GM18502 (cell line): ENCODE results near the gene RBP5.

Source experiments
- ATAC-seq: cut with Tn5 transposase; IDR thresholded peaks from one replicate; pipeline ENCODE4 v1.9.1; 2021; ENCODE audit warnings: mild to moderate bottlenecking; ENCODE audit not compliant: unreplicated experiment, poor library complexity

The RBP5 gene

GRCh38 chr12:7146906-7147305 lies 18.2 kb upstream of the RBP5 start:
- no peak for ATAC-seq

GRCh38 chr12:7146228-7146627 lies 17.5 kb upstream of the RBP5 start:
- ATAC-seq: no peak

- no peak for ATAC-seq
Observed at GRCh38 chr12:7145671-7146070, 17.0 kb upstream of the RBP5 start.

- no peak for ATAC-seq
Observed at GRCh38 chr12:7144414-7145120, 15.9 kb upstream of the RBP5 start.

GRCh38 chr12:7143564-7143963 lies 14.9 kb upstream of the RBP5 start:
- no peak for ATAC-seq

- ATAC-seq: no peak
Observed at GRCh38 chr12:7142809-7143465, 14.2 kb upstream of the RBP5 start.

GRCh38 chr12:7142056-7142644 lies 13.5 kb upstream of the RBP5 start:
- ATAC-seq: no peak

- ATAC-seq: no peak
Observed at GRCh38 chr12:7141351-7142005, 12.8 kb upstream of the RBP5 start.

GRCh38 chr12:7139200-7139599 lies 10.5 kb upstream of the RBP5 start:
- ATAC-seq: no peak

- ATAC-seq: no peak
Observed at GRCh38 chr12:7137908-7138307, 9.2 kb upstream of the RBP5 start.

- ATAC-seq: no peak
Observed at GRCh38 chr12:7136676-7137075, 8.0 kb upstream of the RBP5 start.

GRCh38 chr12:7136071-7136470 lies 7.4 kb upstream of the RBP5 start:
- no peak for ATAC-seq

GRCh38 chr12:7134396-7135166 lies 5.9 kb upstream of the RBP5 start:
- no peak for ATAC-seq

GRCh38 chr12:7131502-7131866 lies 2.8 kb upstream of the RBP5 start:
- no peak for ATAC-seq

- no peak for ATAC-seq
Observed at GRCh38 chr12:7130701-7131501, 2.2 kb upstream of the RBP5 start.

- ATAC-seq: peak; percentile 76
Observed at GRCh38 chr12:7129872-7130691, 1.4 kb upstream of the RBP5 start, which contains the start of gene CLSTN3. Gene CLSTN3, plus strand, starts transcription at chr12:7130371. Its CDS starts 278 bp downstream, at chr12:7130649.

GRCh38 chr12:7129287-7129871 lies 690 bp upstream of the RBP5 start:
- ATAC-seq: peak; percentile 29

GRCh38 chr12:7127916-7128626 lies 618 bp downstream of the RBP5 start:
- no peak for ATAC-seq
